Measurements from ENCODE around the gene SLC13A2.

DNA sequence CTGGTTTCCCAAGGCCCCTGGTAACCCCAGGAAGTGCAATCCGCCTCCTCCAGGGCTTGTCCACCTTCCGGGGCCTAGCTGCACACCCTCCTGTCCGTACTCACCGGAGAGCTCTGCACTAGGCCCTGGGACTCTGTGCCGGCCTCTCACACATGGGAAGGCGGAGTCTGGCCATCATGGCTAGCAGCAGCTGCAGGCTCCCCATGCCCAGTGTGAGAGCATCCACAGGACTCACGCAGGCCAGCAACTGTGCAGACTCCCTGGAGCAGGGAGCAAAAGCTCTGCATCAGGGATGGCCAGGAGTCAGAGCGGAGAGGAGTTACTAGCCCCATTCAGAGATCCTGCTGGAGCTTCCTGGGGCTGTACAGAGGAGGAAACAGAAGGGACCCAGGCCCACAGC lies 52.9 kb downstream of the SLC13A2 start:
- TF ChIP-seq, protein P1, sequence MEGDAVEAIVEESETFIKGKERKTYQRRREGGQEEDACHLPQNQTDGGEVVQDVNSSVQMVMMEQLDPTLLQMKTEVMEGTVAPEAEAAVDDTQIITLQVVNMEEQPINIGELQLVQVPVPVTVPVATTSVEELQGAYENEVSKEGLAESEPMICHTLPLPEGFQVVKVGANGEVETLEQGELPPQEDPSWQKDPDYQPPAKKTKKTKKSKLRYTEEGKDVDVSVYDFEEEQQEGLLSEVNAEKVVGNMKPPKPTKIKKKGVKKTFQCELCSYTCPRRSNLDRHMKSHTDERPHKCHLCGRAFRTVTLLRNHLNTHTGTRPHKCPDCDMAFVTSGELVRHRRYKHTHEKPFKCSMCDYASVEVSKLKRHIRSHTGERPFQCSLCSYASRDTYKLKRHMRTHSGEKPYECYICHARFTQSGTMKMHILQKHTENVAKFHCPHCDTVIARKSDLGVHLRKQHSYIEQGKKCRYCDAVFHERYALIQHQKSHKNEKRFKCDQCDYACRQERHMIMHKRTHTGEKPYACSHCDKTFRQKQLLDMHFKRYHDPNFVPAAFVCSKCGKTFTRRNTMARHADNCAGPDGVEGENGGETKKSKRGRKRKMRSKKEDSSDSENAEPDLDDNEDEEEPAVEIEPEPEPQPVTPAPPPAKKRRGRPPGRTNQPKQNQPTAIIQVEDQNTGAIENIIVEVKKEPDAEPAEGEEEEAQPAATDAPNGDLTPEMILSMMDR (IDR thresholded peaks at IDR 0.05) = no peak
- TF ChIP-seq POLR2A (IDR thresholded peaks at IDR 0.05) = no peak
